SK-MEL-5 (cell line): ENCODE data around the gene HOXB8. TPM values are rescaled to one million over a fixed set of nuclear protein-coding genes. Genes with fewer than 3 reads are reported as not detected.

Experiments used
- DNase-seq: peaks from one replicate; pipeline ENCODE4 v3.0.0-alpha.2; 2016; ENCODE audit warnings: low read depth, low spot score
- in situ Hi-C: cut with HindIII; loops from 2 replicates; pipeline ENCODE4 v1.10.0; 2016; ENCODE audit warnings: low sequenced_read_pairs, high pct_unique_total_duplicates, low pct_unique_long_range_greater_than_20kb
- total RNA-seq: library from RNA; depleted of rRNA; stranded (reverse); fragments of >200 nt; shearing (Covaris generic); gene quantifications from 2 replicates; pipeline ENCODE4 v1.2.3, GENCODE V29; 2014

HOXB8 gene
- total RNA-seq, 1 experiment from 2014 or later: 1.6 TPM

DNA sequence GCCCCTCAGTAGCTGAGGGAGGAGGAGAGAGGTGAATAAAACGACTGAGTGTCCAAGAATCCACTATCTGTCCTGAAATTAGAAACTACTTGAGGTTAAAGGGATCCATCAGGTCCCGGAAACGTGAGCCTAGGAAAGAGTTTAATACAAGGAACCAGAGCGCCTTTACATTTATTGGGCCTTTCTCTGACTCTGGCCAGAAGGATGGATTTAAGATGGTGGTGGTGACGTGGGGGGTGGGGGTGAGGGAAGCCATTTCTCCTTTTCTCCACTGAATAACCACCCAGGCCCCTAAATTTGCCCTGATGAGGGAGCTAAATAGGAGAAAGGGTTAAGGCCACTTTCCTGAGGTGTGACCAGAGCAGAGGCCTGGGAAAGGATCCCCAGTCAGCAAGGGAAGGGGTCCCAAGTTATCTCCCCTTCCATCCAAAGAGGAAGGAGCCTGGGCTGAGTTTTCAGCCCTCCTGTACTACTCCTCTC is 12.1 kb upstream of the HOXB8 start:
- in situ Hi-C loops: no loop called here

DNA sequence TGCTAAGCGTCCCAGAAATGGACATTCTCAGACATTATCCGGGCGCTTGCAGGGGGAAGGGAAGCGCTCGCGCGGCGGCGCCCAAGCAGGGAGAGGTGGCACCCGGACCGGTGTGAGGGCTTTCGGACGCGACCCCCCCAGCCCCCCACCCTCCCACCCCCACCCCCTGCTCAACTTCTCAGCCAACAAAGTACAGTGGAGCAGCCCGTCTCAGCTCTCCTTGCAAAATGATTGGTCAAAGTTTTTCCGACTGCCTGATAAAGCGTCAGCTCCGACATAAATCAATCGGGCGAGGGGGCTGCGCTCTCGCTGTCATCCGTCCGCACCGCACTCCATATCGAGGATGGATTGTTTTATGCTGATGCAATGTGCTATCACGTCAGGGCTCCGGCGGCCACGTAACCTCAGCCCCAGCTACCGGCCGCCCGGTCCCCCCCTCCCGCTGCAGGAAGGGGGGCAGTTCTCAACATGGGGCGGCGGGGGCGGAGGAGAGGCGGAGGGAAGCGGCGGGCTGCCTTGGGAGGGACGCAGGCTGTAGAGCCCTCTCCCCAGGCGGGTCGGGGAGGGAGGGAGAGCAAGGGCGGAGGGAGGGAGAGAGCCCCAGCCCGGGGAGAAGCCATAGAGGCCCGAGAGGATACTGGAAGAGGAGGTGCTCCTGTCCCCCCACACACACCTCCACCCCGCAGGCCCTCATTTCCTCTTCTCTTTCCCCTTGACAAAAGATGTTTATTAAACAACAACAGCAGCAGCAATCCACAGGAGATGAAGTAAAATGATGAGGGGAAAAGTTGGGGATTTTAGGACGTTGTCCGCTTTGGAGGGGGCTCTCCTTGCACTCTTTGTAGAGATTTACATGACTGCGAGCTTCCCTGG is 11.4 kb upstream of the HOXB8 start, which contains the start of gene HOXB9:
TSS of gene HOXB9 (minus strand) at position 114 of the 873 bp plus-strand sequence. CDS start at position 25, 89 bp downstream.
- DNase-seq: peak; percentile 40

More for the DNA sequence above, 12.1 kb upstream of the HOXB8 start:
- no peak for DNase-seq

DNA sequence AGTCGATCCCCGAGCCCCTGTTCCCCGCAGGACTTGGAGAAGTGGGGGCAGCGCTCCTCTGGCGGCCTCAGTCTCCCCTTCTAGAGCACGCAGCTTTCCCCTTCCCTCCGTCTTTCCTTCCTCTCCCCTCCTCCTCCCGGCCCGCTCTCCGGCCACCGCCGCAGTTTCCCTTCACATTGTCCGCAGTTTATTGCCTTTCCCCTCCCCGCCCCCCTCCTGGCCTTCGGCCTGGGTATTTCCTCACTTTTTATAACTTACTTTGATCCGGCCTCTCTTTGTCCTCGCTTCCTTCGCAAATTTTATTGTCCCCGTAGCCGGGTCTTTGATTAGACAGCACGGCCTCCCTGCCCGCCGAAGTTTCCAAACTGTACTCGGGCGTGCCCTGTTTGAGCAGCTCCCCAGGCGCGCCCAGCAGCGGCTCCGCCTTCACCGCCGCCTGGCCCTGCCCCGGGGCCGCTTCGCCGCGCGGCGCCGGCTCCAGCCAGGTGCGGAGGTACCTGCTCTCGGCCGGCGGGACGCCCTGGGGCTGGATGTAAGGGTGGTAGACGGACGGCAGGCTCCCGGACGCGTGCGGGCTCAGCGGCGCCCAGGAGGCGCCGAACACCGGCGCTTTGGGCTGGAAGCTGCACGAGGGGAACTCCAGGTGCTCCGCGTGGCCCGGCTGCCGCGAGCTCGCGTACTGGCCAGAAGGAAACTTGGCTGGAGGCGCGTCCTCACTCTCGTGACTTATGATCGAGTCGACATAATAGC is 10.6 kb upstream of the HOXB8 start:
- in situ Hi-C loops: no loop called here

More for the DNA sequence above, 11.4 kb upstream of the HOXB8 start, which contains the start of gene HOXB9:
- in situ Hi-C loops: no loop called here

DNA sequence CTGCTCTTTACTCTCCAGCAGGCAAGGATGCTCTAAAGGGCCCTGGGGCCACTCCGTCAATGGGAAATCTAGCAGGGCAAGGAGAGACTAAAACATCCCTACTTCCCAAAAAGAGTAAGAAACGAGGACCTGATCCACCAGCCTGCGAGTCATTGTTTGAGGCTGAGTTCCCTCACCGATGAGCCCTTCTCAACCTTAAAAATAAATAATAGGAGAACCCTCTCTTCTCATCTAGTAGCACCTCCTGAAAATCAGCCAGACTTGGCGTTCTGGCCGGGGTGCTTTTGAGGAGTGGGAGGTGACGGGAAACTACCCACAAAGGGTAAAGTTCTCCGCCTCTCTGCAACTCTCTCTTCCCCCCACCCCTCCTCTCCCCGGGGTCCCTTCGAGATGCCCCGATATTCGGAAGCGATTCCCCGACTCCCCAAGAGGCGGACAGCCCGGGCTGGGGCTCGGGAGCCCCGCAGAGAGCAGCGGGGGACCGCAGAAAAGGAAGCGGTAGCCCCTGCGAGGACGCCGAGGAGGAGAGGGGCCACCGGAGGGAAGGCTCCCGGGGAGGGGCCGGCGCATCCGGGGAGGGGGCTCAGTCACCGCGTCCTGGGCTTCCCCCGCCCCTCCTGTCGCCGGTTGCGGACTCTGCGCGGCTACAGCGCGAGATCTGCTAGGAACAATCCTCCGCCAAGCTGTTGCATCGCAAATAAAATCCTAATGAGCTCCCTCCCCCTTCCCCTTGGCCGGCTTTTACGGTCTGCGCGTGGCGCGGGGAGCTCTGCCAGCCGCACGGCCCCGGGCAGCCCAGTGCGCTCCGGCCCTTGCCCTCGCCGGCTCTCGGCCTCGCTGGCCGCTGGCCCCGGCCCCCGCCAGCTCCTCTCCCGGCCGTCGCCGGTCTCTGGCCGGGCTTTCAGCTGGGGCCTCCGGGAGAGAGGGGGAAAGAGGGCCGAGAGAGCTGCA is 9.7 kb upstream of the HOXB8 start:
- DNase-seq: no peak
- in situ Hi-C loops: no loop called here

More for the DNA sequence above, 10.6 kb upstream of the HOXB8 start:
- peak; percentile 25 for DNase-seq

DNA sequence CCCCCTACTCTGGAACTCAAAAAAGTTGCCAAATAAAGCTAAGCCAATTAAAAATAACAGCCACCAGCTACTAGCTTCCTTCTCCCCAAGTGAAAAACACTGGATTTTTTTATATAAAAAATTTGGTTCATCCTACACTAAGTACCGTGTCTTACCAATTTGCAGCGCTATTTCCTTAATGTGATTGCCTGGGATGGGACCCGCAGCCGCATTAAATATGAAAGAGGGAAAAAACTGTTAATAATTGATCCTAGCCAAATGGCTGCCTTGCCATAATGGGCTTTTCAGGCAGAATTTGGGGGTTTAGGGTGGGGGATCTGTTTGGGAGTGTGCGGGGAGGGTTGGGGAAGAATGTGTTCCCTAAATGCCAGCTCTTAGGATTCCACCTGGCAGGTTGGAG is 9.0 kb upstream of the HOXB8 start:
- in situ Hi-C loops: no loop called here
- DNase-seq: no peak

DNA sequence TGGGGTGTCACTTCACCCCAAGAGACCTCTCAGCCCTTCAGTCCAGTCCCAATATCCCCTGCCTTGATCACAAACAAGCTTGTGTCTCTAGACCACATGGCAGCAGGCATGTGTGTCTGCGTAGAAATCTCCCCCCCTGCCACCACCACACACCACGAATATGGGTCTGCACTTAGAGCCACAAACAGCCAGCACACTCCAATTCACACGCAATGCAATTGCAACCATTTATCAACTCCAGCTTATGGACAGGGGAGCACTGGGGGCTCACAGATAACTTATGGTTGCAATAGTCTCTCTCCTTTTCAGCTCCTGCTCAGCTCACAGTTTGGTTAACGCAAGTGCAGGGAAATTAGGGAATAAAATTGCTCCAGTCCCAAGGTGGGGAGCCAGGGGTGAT is 8.5 kb upstream of the HOXB8 start:
- DNase-seq: no peak
- in situ Hi-C loops: no loop called here

DNA sequence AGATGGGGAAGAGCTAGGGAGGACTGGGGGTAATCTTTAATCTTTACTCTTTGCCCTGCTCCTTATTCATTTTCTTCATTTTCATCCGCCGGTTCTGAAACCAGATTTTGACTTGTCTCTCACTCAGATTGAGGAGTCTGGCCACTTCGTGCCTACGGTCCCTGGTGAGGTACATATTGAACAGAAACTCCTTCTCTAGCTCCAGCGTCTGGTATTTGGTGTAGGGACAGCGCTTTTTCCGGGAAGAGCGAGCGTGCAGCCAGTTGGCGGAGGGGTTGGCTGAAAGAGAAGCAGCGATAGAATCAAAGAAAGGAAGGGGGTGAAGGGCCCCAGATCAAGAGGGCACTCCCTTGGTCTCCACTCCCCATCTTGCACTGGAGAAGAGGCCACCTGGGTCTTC is 7.8 kb upstream of the HOXB8 start:
- DNase-seq: no peak

DNA sequence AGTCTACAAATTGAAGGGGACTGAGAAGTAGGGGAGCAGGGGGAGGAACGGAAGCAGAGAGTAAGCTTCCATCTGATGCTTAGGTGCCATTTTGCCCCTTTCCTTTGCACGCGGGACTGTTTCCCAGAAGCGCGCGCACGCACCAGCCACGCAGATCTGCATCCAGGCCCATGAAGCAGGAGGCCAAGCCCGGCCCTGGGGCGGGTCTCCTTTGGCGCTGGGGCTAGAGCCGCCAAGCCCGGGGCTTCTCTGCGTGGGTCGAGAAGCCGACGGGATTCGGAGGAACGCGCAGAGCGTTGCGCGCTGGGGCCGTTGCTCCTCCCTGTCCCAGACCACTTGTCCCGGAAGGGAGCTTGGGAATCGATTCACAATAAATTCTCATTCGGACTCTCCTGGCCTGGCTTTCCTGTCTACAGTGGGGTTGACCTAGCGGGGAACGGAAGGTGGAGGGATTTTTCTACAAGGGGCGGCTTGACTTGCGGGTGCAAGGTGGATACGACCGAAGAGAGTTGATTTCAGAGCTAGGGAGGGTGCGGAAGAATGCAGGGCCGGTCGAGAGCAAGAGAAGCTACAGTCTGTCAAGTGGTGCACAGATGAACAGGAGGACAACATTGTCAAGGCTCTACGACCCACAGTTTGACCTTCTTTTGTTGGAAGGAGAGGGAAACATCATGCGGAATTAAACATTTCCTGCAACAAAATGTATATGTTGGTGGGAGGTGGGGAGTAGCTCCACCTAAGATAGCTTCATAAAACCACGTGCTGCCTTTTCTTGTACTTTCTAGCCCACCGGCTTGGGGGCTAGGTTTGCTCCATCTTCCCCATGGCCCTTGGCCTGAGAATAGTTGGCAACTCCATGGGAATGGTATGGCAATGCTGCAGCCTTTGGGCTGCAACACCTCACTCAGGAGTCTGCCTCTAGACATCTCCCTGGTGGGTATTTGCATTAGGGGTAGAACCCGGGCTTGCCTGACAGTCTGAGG is 6.6 kb upstream of the HOXB8 start:
- in situ Hi-C loops: no loop called here

More for the DNA sequence above, 7.8 kb upstream of the HOXB8 start:
- in situ Hi-C loops: no loop called here

DNA sequence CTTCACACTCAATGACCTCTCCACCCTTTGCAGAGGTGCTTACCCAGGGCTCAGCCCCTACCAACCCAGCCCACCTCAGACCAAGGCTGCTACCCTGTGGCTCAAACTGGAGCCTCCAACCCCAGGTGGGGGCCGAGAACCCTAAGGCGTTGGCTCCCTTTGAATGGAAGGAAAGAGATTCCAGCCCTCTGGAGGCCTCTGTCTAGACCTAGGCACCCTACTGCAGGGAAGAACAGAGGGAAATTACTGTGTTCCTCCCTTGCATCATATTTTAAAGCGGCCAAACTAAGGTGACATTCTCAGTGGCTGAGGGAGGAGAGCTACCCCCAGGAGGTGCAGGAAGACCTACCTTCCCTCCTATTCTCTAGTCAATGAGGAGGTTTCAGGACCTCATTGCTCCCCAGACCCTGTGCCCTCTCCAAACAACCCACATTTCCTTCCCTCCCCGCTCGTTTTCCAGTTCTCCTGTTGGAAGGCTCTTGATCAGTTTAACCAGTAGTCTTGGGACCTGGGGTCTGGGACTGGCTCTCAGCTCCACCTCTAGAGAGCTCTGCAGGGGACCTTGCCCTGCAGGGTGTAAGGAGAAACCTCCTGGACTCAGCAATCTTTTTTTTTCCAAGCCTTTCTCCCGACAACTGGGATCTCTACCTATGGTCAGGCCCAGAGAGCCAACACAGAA is 5.5 kb upstream of the HOXB8 start:
- DNase-seq: no peak
- in situ Hi-C loops: no loop called here

More for the DNA sequence above, 6.6 kb upstream of the HOXB8 start:
- no peak for DNase-seq

DNA sequence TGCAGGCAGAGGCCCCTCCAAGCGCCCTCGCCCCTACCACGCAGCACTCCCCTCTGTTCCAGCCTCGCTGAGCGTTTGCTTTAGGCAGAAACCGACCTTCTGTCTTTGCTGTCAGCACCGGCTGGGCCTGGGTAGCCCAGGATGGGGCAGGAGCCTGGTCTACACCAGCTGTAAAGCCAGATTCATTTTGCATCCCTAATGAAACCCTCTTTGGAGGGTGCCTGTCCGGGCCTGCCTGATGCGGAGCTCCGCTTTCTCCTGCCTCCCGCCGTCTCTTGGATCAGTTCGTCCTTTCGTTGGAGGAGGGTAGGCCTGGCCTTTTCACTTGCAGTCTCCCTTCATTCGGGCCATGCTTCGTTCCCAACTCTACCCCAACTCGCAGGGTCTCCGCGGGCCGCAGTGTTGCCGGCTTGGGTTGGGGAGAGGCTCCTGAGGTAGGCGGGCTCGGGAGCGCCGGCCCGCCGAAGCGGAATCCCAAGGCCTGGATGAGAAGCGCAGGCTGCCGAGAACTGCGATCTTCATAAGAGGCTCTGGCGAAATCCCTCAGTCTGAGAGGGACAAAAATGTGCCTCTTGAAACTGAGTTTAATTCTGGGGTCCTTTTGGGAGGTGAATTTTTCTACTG is 4.8 kb upstream of the HOXB8 start:
- DNase-seq: no peak
- in situ Hi-C loops: no loop called here

DNA sequence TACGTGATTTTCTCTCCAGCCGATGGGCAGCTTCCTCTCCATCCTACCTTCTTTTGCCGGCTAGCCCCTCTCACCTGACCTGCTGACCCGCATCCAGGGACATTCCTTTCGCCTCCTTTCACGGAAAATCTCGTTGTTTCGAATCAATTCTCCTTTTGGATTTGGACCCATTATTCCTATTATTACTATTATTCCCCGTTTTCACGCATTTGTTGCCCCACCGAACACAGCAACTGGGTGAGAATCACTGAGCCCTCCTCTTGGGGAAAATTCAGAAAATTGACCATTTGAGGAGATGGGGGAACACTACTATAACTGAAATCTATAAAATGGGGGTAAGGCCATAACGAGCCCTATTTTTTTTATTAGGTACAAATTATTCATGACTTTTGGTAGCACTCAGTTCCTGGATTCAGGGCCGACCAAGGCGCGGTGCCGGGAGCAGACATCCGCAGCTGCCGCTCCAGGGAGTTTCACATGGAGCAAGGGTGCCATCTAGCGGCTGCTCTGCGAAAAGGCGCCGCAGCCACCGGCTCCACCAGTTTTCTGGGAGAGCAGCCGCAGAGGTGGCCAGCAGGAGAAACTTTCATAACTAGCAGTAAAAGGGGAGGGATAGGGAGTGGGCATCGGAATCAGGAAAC is 3.3 kb upstream of the HOXB8 start:
- DNase-seq: peak; percentile 85
- in situ Hi-C loops: no loop called here

DNA sequence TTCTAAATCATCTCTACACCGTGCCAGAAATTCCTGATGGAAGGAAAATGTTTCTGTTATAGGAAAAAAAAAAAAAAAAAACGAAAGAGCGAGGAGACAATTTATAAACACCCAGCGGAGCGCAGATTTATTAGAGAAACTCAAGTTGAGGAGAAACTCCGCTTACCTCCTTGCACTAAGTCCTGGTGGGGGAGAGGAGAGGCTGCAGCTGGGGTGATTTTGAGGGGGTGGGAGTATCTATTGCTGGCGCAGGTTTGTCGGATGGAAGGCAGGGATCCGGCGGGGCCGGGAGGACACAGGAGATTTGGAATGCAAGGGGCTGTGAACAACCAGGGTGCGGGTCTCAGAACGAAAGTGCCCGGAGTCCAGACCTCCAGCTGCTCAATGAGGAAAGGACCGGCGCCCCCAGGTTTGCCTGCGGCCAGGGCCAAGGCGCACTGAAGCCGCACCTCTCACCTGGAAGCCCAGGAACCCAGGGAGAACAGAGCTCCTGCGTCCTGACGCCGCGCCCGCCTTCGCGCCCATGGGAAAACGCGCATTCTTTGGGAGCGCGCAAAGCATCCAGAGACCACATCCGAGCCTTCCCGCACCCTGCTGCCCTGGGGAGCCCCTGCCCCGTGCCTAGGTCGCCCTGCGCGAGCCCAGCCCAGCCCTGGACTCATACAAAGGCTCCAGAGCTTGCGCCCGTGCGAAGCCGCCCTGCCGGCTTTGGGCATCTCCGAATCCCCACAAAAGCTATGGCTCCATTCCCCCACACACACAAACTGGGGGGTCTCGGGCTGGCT is 2.6 kb upstream of the HOXB8 start:
- DNase-seq: no peak
- in situ Hi-C loops: no loop called here

DNA sequence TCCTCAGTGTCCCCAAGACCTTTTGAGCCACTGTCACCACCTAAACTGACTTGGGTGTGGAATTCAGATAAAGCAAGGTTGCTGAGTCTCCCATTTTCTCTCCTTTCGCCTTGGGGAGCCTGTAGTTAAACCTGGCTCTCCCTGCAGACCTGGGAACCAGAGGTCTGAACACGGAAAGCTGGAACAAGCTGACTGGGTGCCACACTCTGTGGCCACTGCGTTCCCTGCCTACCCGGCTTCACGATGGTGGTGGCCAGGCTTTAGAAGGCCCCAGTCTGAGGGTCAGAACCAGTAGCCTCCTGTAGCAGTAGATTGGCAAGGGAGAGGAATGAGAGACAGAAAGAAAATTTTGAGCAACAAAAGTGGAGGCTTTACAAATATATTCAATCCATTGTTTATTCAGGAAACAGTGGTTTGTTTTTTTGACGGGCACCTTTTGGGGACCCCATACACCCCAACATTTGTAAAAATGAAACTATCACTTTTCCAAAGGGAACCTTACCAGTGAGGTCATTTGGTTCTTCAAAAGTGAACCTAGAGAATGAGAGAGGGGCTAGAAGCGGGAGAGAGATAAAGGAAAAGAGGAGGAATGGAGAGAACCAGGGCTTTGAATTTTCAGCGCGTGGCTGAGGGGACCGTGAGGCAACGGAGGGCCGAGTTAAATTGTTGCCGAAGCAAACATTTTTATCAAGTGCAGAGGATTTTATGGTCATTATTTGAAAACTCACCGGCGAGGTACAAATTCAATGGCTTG is 1.8 kb upstream of the HOXB8 start:
- in situ Hi-C loops: no loop called here
- no peak for DNase-seq
